ENCODE data around the gene ITGA5. TPM values are rescaled to one million over a fixed set of nuclear protein-coding genes. Genes with fewer than 3 reads are reported as not detected.

The ITGA5 gene
- total RNA-seq, 1 donor = 239 TPM

DNA sequence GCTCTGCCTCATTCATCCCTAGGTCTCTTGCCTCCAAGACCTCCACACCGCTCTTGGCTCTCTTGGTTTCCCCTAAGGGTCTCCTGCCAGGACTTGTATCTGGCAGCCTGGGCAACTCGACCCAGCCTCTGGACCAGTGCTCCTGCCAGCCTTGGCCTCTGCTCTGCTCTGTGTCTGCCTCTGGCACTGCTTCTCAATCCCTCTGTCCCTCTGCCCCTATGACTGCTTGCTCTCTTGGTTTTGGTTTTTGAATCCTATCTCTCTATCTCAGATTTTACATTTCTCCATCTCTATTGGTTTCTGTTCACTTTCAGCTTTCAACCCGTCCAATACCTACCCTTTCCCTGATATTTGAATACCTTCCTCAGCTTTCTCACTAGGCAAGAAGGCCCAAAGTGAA is 6.3 kb downstream of the ITGA5 start:
- H3K4me3 ChIP-seq (ENCODE audit: low read depth, low read length) = no peak overlapping the region
- TF ChIP-seq CTCF (IDR thresholded peaks at IDR 0.05; ENCODE audit: insufficient read depth, low read length) = no peak
- no peak for DNase-seq (ENCODE audit: low read depth)

GRCh38 chr12:54412348-54412747 is 6.7 kb downstream of the ITGA5 start:
- no peak for TF ChIP-seq CTCF (IDR thresholded peaks at IDR 0.05; ENCODE audit: insufficient read depth, low read length)
- no peak for DNase-seq (ENCODE audit: low read depth)
- H3K4me3 ChIP-seq (ENCODE audit: low read depth, low read length) = no peak overlapping the region

DNA sequence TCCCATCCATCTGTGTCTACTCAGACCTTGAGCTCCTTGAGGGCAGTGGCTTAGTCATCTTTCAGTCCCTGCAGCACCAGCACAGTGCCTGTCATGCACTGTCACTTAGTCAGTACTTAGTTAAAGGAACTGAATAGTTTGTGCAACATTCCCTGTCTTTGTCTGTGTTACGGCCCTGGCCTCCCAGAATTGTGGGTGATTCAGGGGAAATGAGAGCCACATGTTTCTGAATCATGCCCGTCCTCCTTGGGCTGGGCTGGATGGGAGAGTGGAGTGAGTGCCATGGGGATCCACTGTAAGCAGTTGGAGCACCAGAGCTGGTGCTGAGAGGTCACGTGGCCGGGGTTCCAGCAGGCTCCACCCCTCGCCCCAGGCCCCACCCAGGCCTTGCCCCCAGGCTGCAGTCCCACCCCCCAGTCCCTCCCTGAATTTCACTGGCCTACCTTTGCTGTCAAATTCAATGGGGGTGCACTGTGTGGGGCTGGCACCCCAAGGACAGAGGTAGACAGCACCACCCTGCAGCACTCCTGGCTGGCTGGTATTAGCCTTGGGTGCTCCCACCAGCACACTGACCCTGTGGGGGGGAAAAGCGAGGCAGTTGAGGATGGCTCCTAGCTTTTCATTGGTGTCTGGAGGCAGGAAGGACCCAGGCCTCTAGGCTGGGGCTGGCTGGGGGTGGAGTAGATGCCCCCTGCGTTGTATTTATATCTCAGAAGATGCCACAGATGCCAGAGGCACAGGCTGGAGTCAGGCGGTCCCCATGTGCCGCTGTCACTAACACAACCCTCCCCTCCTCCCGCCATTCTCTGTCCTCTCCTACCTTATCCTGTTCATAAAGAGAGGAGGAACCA is 7.5 kb downstream of the ITGA5 start:
- TF ChIP-seq CTCF (IDR thresholded peaks at IDR 0.05; ENCODE audit: insufficient read depth, low read length) = no peak
- H3K4me3 ChIP-seq (ENCODE audit: low read depth, low read length) = no peak overlapping the region

GRCh38 chr12:54409267-54409666 is 9.8 kb downstream of the ITGA5 start:
- TF ChIP-seq CTCF (IDR thresholded peaks at IDR 0.05; ENCODE audit: insufficient read depth, low read length) = no peak
- no peak overlapping the region for H3K4me3 ChIP-seq (ENCODE audit: low read depth, low read length)
- DNase-seq (ENCODE audit: low read depth) = no peak

More for the DNA sequence above, 7.5 kb downstream of the ITGA5 start:
- DNase-seq (ENCODE audit: low read depth) = peak; percentile 93

DNA sequence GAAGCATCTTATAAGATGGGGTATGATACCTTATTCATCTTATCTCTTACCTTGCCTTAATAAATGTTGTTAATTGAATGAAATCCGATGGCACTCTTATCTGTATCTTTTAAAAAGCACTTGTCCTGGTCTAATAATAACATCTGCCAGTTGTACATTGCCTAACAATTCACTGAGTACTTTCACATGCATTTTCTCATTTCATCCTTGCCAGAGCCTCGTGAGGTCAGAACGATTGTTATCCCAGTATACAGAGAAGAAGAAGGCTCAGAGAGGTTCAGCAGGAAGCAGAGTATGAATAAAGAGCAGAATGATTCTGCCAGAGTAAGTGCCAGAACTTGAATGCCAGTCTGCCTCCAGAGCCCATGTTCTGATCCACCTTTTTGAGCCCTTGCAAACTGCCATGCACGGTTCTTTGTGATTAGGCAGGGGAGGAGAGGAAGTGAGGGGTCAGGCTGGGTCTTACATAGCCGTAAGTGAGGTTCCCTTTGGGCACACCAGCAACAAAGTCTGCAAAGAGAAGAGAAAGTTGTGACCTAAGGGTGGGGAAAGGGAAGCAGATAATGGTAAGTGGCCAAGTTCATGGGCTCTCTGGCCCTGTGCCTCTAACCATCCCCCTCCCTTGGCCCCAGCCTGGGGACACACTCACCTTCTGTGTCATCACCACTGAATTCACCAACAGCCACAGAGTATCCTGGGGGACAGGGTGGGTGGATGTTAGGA is 11.7 kb downstream of the ITGA5 start:
- H3K4me3 ChIP-seq (ENCODE audit: low read depth, low read length) = no peak overlapping the region
- TF ChIP-seq CTCF (IDR thresholded peaks at IDR 0.05; ENCODE audit: insufficient read depth, low read length) = no peak
- peak; percentile 22 for DNase-seq (ENCODE audit: low read depth)

GRCh38 chr12:54405573-54405972 is 13.5 kb downstream of the ITGA5 start:
- H3K4me3 ChIP-seq (ENCODE audit: low read depth, low read length) = no peak overlapping the region
- no peak for TF ChIP-seq CTCF (IDR thresholded peaks at IDR 0.05; ENCODE audit: insufficient read depth, low read length)
- DNase-seq (ENCODE audit: low read depth) = no peak
